HG03520 (cell line): ENCODE results near the gene RAD17.
"Not testable (repeated sequence)": the region's sequence is repeated elsewhere in the genome, so short reads cannot be mapped to it uniquely, and the experiment has no call there.

Experiments used
- ATAC-seq: cut with Tn5 transposase; IDR thresholded peaks from one replicate; pipeline ENCODE4 v1.9.1; 2021; ENCODE audit warnings: mild to moderate bottlenecking, moderate library complexity; ENCODE audit not compliant: unreplicated experiment

The RAD17 gene

DNA sequence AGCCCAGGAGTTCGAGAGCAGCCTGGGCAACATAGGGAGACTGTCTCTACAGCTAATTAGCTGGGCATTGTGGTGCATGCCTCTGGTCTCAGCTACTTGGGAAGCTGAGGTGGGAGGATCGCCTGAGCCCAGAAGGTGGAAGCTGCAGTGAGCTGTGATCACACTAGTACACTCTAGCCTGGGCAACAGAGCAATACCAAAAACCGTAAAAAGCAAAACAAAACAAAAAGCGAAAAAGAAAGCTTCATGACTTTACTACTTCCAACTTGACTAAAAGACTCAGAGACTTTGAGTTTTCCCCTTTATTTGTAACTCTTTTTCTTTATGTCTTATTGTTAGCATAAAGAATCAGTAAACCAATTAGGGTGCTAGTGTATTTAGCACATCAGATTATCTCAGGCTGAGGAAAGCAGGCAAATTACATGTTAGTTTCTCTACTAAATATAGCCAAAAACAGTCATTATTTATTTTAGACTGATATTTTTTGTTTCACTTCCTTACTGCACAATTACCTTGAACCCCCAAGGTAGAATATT, 5.4 kb downstream of the RAD17 start:
- ATAC-seq = peak; percentile 62

DNA sequence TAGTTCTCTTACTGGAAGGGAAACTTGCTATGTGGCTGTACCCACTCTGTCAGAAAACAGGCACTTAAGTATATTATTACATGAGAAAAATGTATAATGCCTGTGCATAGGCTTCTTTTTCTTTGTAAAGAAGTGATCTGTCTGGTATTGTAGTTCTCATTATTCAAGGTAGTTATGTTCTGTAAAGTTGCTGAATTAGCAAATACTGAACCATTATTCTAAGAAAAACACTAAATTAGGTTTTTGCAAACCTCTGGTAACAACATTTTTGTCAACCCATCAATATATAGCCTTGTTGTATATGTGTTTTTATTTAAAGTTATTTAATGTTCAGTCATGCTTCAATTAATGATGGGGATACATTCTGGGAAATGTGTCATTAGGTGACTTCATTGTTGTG, 8.8 kb downstream of the RAD17 start:
- ATAC-seq = no peak

DNA sequence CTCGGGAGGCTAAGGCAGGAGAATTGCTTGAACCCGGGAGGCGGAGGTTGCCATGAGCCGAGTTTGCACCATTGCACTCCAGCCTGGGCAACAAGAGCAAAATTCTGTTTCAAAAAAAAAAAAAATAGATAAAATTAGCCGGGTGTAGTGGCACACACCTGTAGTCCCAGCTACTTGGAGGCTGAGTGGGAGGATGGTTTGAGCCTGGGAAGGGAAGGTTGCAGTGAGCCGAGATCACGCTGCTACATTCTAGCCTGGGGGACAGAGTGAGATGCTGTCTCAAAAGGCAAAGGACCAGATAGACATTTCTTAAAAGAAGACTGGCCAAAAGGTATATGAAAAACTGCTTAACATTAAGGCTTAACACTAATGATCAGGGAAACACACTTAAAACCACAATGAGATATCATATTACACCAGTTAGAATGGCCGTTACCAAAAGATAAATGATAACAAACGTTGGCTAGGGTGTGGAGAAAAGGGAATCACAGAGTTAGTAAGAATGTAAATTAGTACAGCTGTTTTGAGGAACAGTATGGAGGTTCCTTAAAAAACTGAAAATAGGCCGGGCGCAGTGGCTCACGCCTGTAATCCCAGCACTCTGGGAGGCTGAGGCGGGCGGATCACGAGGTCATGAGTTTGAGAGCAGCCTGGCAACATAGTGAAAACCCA, 35.2 kb downstream of the RAD17 start:
- ATAC-seq = no peak

DNA sequence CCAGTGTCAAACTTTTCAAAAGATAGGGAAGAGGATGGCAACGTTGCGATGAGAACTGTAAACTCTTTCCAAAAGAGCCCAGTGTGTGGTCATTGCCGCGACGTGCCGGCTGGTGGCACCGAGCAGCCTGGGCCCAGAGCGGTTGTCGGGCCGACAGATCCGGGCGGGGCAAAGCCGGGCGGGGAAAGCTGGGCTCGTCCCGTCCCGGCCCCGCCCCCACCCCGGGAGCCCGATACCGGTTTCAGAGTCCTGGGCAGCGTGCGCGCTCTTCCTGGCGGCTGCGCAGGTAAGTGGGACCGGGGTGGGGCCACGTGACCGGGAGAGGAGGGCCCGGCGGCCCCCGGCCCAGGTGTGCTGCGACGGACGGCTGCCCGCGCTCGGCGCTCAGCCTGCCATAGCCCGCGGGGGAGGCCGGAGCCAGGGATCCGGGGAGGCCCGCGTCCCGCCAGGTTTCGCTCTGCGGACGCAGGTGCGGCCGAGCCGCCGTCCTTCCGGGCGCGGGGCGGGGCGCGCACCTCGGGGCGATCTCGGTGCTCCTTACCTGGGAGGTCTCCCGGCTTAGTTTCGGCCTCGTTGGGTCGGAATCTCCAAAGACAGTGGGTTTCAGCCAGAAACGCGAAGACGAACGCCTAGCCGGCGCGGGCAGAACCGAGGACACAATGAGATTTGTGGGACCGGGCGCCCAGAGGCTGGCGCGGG, 45.4 kb downstream of the RAD17 start, which contains the start of gene MARVELD2:
Gene MARVELD2, plus strand, starts transcription at position 232 of the 699 bp plus-strand sequence. CDS start 4,270 bp downstream, outside the sequence.
- ATAC-seq = no peak

DNA sequence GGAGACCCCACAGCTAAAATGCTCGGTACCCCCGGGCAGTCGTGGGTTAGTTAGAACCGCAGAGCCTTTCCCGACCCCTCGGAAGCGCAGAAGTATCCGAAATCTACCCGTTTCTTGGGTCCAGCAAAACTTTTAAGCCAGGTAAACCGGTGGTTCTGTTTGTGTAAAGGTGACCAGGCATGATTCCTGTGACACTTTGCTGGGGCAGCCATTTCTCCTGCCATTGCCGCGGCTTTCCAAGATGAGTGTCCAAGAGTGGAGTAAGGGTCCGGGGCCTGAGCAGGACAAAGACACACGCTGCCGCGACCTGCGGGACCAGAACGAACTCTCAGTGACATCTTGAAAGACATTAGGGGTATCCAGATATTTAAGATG, 46.0 kb downstream of the RAD17 start:
- ATAC-seq = no peak

DNA sequence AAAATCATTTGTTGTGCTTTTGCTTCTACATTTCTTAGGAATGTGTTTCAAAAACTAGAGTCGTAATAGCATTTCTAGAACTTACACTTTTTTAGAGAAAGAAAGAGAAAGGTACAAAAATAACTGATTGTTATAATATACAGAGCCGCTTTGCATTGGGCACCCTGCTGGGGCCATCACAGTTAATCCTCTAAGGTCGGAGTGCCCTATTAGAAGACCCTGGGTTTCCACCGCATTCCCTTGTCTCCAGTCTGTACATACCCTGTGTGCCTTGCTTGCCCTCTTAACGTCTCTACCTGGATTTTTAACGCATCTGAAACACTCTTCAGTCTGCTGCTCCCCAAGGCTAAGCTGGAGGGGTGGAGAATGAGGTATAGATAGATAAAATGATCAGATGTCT, 46.6 kb downstream of the RAD17 start:
- ATAC-seq = no peak

DNA sequence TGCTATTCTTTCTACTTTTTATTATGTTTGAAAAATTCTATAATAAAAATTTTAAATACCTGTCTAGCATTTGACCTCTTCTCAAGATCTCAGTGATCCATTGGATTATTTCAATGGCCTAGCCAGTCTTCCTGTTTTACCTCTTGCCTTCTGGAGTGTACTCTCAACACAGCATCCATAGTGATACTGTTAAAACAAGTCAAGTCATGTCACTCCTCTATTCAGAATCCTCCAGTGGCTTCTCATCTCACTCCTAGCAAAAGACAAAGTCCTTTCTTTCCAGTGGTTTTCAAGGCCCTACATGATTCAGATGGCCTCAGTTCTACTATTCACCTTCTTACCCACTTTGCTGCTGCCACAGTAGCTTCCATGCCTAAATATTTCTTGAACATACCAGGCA, 47.1 kb downstream of the RAD17 start:
- ATAC-seq = no peak

DNA sequence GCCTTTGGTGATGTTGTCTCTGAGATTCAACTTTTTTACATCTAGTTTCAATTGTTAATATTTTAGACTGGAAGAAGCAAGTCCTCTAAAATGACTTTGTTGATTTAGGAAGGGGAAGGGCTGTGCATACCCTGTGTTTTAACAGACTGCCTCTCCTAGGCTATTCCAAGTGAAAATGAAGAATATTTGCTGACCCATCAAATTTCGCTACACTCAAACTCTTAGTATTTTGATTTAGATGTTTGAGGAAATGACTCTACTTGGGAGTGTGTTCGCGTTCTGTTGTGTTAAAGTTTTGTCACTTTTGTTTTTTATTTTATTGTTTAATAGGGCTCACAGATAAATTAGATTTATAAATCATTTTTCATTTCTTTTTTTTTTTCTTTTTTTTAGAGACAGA, 48.9 kb downstream of the RAD17 start:
- ATAC-seq = no peak

DNA sequence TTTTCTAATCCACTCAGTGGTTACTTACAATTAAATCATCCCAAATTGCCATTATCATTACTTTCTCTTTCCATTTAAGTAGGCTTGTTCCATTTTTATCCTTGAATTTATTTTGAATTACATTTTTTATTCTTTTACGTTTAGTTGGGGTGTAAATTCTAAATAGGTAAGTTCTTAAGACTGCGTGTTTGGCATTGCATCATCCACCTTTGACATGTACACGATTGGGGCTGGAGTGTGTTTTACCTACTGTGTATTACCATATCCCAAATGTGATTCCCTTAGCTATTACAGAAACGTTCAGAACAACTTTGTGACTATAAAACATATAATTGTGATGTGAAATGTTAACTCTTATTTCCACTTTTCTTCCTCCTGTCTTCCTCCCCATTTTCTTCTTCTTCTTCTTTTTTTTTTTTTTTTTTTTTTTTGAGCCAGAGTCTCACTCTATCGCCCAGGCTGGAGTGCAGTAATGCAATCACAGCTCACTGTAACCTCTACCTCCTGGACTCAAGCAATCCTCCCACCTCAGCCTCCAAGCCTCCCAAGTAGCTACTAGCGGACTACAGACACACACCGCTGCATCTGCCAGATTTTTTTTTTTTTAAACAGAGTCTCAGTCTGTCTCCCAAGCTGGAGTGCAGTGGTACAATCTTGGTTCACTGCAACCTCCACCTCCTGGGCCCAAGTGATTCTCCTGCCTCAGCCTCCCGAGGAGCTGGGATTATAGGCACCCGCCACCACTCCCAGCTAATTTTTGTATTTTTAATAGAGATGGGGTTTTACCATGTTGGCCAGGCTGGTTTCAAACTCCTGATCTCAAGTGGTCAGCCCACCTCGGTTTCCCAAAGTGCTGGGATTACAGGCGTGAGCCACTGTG, 62.0 kb downstream of the RAD17 start:
- no peak for ATAC-seq

DNA sequence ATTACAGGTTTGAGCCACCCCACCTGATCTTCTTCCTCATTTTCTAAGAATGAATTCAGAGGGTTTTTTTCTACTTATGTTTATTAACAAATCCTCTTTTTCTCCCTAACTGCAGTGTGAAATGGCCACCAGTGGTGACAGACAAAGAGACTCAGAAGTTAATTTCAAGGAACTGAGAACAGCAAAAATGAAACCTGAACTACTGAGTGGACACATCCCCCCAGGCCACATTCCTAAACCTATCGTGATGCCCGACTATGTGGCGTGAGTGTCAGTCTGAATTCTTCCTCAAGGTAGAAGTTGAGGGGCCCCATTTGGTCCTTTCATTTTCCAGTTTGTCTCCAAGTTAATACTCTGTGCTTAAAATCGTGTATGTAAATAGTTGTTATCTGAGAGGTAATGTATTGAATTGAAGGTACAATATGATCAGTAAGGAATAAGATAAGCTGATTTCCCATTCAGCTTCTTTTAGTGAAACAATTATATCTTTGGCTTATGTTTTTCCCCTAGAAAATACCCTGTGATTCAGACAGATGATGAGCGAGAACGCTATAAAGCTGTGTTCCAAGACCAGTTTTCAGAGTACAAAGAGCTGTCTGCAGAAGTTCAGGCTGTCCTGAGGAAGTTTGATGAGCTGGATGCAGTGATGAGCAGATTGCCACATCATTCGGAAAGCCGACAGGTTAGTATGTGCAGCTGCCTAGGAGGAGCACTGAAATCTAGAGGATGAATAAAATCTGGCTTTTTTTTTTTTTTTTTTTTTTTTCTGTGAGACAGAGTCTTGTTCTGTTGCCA, 63.0 kb downstream of the RAD17 start:
- ATAC-seq = peak; percentile 69

DNA sequence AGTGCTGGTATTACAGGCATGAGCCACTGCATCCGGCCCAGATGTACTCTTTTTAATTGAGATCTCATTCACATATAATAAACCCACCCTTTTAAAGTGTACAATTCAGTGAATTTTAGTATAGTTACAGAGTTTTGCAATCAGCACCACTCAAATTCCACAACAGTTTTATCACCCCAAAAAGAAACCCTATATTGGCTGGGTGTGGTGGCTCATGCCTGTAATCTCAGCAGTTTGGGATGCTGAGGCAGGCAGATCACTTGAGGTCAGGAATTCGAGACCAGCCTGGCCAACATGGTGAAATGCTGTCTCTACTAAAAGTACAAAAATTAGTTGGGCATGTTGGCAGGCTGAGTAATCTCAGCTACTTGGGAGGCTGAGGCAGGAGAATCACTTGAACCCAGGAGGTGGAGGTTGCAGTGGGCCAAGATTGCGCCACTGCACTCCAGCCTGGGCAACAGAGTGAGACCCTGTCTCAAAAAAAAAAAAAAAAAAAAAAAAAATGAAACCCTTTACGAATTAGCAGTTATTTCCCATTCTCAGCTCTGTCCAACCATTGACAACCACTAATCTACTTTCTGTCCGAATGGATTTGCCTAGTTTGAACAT, 65.8 kb downstream of the RAD17 start:
- ATAC-seq = not testable (repeated sequence)

DNA sequence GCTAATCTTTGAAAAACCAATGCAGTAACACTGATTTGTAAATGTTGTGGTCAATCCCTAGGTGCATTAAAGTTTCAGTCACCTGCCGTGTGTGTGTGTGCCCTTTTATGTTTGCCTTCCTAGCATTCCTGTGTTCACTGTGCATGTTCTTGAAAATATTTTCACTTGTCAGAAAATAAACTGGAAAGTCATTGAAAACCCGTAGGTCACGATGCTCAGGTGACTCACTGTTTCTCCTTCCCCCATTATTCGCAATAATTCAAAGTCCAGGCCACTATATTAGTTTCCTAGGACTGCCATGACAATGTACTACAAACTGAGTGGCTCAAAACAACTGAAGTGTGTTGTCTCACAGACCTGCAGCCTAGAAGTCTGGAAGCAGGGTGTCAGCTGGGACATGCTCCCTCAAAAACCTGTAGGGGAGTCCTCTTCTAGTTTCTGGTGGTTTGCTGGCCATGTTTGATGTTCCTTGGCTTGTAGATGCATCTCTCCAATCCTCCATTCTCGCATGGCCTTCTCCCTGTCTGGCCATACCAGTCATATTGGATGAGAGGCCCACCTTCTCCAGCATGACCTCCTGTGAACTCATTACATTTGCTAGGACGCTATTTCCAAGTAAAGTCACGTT, 74.6 kb downstream of the RAD17 start:
- ATAC-seq = no peak

DNA sequence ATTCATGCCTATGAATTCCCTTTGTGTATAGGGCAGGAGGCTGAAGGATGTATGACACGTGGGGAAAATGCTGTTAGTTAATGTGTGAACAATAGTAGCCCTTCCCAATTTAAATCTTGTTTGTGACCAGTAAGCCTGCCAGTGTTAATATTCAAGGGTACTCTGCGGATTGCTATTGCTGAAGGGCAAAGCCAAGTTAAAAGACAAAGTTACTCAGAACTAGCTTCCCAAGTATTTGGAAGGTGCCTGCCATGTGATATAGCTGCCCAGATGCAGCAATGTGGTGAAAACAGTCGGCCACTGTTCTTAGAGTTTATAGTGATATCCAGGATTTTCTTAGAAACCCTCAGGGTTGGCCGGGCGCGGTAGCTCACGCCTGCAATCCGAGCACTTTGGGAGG, 79.9 kb downstream of the RAD17 start:
- ATAC-seq = no peak

DNA sequence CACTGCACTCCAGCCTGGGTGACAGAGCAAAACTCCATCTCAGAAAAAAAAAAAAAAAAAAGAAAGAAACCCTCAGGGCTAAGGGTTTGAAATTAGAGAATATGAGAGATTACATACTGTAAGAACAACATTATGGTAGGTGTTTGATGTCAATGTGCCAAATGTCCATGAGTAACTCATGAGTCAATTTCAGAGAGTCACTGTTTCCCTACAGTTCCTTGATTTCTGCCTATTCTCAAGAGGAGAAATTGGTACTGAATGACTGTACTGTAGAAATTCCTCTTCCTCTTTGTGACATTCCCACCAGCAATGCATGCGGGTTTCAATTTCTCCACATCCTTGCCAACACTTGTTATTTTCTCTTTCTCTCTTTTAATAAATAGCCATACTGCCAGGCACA, 80.5 kb downstream of the RAD17 start:
- no peak for ATAC-seq

DNA sequence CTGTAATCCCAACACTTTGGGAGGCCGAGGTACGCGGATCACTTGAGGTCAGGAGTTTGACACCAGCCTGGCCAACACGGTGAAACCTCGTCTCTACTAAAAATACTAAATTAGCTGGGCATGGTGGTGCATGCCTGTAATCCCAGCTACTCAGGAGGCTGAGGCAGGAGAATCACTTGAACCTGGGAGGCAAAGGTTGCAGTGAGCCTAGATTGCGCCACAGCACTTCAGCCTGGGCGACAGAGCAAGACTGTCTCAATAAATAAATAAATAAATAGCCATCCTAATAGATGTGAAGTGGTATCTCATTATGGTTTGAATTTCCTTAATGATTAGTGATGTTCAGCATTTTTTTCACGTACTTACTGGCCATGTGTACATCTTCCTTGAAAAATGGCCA, 80.9 kb downstream of the RAD17 start:
- ATAC-seq = not testable (repeated sequence)

DNA sequence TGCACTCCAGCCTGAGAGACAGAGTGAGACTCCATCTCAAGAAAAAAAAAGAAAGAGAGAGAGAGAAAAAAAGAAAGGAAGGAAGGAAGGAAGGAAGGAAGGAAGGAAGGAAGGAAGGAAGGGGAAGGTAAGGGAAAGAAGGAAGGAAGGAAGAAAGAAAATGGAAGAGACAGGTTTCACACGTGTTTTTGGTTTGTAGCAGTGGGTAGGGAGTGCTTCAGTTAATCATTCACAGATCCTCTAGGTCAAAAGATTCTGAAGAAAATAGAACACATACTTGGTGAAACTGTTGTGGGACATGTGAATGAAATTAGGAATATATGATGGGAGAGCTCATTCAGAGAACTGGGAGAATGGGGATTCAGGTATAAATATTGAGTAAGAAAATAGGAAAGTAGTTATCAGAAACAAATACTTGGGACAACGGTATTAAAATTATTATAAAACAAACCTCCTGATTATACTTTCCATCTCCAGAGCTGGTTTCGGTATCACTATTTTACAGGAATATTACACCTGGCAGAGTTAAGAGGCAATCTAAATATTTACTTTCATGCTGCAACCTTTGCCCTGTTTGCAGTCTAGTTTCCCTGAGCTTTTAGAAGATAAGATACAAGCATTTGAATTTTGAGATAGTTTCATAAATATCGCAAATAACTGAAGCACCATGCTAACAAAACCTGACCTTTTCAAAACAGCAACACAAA, 82.5 kb downstream of the RAD17 start:
- no peak for ATAC-seq

DNA sequence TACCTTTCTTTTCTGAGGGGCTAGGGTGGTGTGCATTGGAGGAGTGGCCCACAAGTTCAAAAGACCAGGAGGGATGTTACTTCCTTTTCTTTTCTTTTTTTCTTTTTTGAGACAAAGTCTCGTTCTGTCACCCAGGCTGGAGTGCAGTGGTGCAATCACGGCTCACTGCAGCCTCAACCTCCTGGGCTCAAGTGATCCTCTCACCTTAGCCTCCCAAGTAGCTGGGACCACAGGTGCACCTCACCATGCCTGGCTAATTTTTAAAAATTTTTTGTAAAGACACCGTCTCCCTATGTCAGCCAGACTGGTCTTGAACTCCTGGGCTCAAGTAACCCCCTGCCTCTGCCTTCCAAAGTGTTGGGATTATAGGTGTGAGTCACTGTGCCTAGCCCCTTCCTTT, 83.9 kb downstream of the RAD17 start:
- ATAC-seq = not testable (repeated sequence)

DNA sequence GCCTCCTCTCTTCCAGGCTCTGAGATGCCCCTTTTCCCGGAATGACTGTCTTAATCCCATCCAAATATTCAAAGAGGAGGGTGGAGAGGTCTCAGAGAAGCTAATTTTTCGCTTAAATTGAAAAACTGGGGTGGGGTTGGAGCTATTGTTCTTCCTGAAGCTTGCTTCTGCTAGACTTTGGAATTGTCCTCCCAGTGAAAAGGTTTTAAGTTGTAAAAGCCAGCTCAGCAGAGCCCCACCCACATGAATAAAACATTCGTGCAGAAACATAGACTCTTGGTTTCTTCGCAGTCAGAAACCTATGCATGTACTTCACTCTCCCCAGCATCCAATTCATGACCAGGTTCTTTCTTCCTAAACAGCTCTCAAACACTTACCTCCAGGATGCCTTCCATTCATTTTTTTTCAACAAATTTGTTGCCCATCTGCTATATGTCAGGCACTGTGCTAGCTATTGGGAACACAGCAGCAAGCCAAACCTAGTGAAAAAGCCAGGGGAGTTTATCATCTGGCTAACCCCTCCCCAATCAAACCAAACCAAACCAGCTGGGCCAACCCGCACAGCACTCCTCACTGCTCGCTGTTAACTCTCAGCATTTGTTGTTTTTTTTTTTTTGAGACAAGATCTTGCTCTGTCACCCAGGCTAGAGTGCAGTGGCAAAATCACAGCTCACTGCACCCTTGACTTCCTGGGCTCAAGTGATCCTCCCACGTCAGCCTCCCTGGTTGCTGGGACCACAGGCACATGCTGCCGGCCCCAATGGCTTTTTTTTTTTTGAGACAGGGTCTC, 85.0 kb downstream of the RAD17 start:
- ATAC-seq = no peak
